Tibial nerve (tissue), 4 donors: ENCODE data around the gene PLEKHA3.
A peak's percentile ranks its signal among the peaks of the same experiment; 100 is the strongest.

Experiments
- EP300 ChIP-seq, 2 donors: sonication (generic); formaldehyde crosslinking; IDR thresholded peaks; one replicate each; pipeline ENCODE4 v1.6.1; 2017; ENCODE audit warnings: antibody characterized with exemption in 2 of 2, mild to moderate bottlenecking in 1 of 2
- POLR2A ChIP-seq, 2 donors: fragments of 450-650 bp; IDR thresholded peaks; one replicate each; pipeline ENCODE4 v1.6.1; 2017; ENCODE audit warnings: antibody characterized with exemption in 2 of 2, mild to moderate bottlenecking in 2 of 2, moderate library complexity in 2 of 2
- TF ChIP-seq, protein P1 (sequence below), 5 experiments: fragments of 200-600 bp in 3 of 5; fragments of 450-650 bp in 2 of 5; sonication (generic) in 3 of 5; IDR thresholded peaks; one replicate each; pipeline ENCODE4 v1.5.1; 2016 to 2019; ENCODE audit warnings: antibody characterized with exemption in 5 of 5, mild to moderate bottlenecking in 3 of 5, moderate library complexity in 2 of 5

DNA sequence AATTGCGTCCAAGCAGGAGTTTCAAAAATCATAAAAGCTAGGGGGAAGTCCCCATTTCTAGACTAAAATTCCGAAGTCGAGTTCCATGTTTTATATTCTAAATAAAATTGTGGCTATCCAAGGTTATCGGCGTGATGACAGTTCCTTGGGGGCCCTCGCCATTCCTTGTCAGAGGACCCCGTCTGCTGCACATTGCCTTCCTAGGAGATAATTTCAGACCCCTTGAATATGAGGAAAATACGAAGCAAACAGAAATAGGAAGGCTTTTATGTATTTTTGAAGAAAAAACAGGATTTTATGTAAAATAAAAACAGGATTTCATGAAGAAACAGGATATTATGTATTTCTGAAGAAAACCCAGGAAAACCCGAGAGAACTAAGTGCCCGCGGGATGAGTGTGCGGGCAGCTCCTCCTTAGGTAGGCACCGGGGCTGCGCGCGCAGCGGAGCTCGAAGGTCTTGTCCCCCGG is 465 bp upstream of the PLEKHA3 start:
- TF ChIP-seq, protein P1, sequence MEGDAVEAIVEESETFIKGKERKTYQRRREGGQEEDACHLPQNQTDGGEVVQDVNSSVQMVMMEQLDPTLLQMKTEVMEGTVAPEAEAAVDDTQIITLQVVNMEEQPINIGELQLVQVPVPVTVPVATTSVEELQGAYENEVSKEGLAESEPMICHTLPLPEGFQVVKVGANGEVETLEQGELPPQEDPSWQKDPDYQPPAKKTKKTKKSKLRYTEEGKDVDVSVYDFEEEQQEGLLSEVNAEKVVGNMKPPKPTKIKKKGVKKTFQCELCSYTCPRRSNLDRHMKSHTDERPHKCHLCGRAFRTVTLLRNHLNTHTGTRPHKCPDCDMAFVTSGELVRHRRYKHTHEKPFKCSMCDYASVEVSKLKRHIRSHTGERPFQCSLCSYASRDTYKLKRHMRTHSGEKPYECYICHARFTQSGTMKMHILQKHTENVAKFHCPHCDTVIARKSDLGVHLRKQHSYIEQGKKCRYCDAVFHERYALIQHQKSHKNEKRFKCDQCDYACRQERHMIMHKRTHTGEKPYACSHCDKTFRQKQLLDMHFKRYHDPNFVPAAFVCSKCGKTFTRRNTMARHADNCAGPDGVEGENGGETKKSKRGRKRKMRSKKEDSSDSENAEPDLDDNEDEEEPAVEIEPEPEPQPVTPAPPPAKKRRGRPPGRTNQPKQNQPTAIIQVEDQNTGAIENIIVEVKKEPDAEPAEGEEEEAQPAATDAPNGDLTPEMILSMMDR (IDR thresholded peaks at IDR 0.05), result no peak
- TF ChIP-seq POLR2A (IDR thresholded peaks at IDR 0.05) (no peak), EP300 (IDR thresholded peaks at IDR 0.05) (peak in 1 of 2 donors; percentile 67)
